AG09309 (cell line): Measurements from ENCODE around the gene ROR2.

Experiments used
- DNase-seq: peaks from one replicate; pipeline ENCODE4 v3.0.0-alpha.2; 2010; ENCODE audit warnings: low read depth
- H3K4me3 ChIP-seq: 2 replicates; pipeline ENCODE4 v1.5.1; 2011; ENCODE audit warnings: mild to moderate bottlenecking, low read depth, low read length, moderate library complexity; ENCODE audit not compliant: control insufficient read depth
- TF ChIP-seq, protein P1 (sequence below): IDR thresholded peaks from 2 replicates; pipeline ENCODE4 v1.5.1; 2011; ENCODE audit warnings: mild to moderate bottlenecking, low read depth, low read length, inconsistent platforms; ENCODE audit not compliant: insufficient read depth, control insufficient read depth; ENCODE audit errors: missing control alignments

Gene ROR2

GRCh38 chr9:91657501-91657900 is 292.5 kb downstream of the ROR2 start:
- TF ChIP-seq, protein P1, sequence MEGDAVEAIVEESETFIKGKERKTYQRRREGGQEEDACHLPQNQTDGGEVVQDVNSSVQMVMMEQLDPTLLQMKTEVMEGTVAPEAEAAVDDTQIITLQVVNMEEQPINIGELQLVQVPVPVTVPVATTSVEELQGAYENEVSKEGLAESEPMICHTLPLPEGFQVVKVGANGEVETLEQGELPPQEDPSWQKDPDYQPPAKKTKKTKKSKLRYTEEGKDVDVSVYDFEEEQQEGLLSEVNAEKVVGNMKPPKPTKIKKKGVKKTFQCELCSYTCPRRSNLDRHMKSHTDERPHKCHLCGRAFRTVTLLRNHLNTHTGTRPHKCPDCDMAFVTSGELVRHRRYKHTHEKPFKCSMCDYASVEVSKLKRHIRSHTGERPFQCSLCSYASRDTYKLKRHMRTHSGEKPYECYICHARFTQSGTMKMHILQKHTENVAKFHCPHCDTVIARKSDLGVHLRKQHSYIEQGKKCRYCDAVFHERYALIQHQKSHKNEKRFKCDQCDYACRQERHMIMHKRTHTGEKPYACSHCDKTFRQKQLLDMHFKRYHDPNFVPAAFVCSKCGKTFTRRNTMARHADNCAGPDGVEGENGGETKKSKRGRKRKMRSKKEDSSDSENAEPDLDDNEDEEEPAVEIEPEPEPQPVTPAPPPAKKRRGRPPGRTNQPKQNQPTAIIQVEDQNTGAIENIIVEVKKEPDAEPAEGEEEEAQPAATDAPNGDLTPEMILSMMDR, result no peak
- H3K4me3 ChIP-seq, result no peak overlapping the region
- no peak for DNase-seq

- no peak for DNase-seq
- TF ChIP-seq, protein P1, result no peak
- no peak overlapping the region for H3K4me3 ChIP-seq
These were observed 294.4 kb downstream of the ROR2 start for GRCh38 chr9:91655658-91656057.

DNA sequence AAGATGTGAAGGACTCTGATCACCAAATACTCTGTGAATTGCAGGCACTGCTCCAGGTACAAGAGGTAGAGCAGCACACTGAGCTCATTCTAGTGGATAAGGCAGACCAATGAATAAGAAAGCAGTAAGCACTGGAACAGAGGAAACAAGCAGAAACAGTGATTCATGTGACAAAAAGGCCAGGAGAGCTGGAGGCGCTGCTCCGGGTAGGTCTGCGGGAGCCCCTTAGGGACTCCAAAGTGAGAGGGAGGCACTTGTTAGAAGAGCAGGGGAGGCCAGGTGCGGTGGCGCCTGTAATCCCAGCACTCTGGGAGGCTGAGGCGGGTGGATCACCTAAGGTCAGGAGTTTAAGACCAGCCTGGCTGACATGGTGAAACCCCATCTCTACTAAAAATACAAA is 294.8 kb downstream of the ROR2 start:
- TF ChIP-seq, protein P1, result no peak
- no peak overlapping the region for H3K4me3 ChIP-seq
- DNase-seq, result no peak

- TF ChIP-seq, protein P1, result no peak
- H3K4me3 ChIP-seq, result no peak overlapping the region
- DNase-seq, result no peak
These were observed 295.5 kb downstream of the ROR2 start for GRCh38 chr9:91654527-91654926.

DNA sequence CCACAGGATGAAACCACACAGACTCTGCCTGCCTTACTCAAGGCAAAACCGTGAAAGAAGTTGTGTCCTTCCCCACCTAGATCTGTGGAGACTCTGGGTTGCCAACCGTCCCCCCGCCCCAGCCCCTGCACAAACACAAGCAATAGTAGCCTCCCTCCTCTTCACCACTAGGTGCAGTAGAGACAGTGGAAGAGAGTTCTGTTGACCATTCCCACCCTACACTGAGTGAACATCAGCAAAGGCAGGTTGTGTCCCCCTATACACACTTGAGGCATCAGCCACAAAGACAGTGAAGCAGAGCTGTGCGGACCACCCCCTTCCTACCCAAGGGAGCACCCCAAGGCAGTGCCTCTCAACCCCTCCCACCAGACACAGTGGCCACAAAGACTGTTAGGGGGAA is 302.7 kb downstream of the ROR2 start:
- no peak for DNase-seq
- TF ChIP-seq, protein P1, result no peak
- H3K4me3 ChIP-seq, result no peak overlapping the region

DNA sequence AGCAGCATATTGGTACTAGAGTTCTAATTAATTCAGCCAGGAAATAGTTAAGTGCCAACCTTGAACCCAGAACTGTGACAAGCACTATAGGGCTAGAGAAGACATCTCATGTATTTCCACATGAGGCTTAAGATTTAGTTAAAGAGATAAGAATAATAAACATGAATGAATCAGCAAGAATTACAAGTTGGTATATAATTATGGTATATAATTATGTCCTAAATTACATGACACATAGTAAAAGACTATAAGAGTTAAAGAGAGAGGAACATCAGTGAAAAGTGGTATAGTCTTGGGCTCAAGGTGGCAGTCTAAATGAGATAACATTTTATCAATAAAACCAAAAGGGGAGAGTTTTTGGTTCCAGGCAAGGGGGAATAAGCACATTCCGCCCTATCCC is 303.3 kb downstream of the ROR2 start:
- TF ChIP-seq, protein P1, result no peak
- DNase-seq, result no peak
- H3K4me3 ChIP-seq, result no peak overlapping the region

GRCh38 chr9:91644433-91644832 is 305.6 kb downstream of the ROR2 start:
- no peak for DNase-seq
- TF ChIP-seq, protein P1, result no peak
- H3K4me3 ChIP-seq, result no peak overlapping the region
